ENCODE results near the gene CFL1. TPM values are rescaled to one million over a fixed set of nuclear protein-coding genes. Genes with fewer than 3 reads are reported as not detected.

CFL1 gene
- total and polyA plus RNA-seq, 10 of the 15 experiments (the other 5 are each of a cell fraction or from before 2014, with no cell fraction given): 164 to 2,994 (median 1,500) TPM

DNA sequence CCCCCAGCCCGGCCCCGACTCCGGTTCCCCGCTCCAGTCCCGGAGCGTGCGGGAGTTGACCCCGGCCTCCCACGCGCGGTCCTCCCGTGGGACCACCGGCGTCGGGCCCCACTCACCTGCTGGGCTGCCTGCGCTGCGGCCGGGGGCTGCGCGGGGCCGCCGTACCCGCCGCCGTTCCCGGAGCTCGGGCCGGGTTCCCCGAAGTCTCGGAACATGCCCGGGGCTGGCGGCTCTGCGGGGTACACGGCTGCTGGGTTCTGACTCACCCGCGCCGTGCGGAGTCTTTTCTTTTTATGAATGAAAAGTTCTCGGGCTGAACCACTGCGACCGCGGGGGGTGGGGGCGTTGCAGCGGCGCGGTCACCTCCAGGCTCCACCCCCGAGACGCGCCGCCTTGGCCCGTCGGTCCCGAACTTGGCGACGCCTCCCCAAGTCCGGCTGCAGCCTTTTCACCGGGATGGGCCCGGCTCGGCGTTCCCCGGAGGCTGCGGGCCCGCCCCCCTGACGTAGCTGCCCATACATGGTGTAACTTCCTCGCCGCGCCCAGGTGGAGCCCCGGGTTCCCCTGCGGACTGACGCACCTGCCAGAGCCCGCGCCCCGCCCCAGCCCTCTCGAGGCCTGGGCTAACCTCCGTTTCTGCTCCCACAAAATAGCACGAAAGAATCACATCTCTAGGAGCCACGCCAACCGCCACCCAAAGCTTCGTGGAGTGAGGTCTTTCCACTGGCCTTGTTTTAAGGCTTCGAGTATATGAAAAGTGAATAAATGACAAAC, 42.3 kb upstream of the CFL1 start, which contains the start of gene FOSL1:
Gene FOSL1, minus strand, starts transcription at position 264 of the 774 bp plus-strand sequence. Its CDS starts 49 bp downstream, at position 215.
- 2% methylated on average over 71 of the region's 80 CpGs for WGBS (ENCODE audit: insufficient coverage, insufficient replicate concordance, low lambda C conversion rate, missing lambda C conversion rate)
- Histone ChIP-seq H3K9ac (ENCODE audit: control insufficient read depth, insufficient read depth, low read length) (peak within 1 kb of the TSS; percentile 3), H4K20me1 (ENCODE audit: control insufficient read depth, insufficient read depth) (no peaks in the 10 kb centered on the region), H3K36me3 (ENCODE audit: control insufficient read depth in 2 of 2, insufficient read depth in 2 of 2, low read length in 1 of 2) (no peaks in the 10 kb centered on the region), H3K4me1 (ENCODE audit: control insufficient read depth, insufficient read depth, low read length) (0 out of 2 replicates have a peak, but pooled peaks cover 6% of the 10 kb centered on the region), H3K4me3 (peak within 1 kb of the TSS; percentile 84), H3K27ac (ENCODE audit: control insufficient read depth, insufficient read depth) (peak within 1 kb of the TSS; percentile 9; the same call in 1 of the 2 replicates), H3K9me3 (replicated peaks; ENCODE audit: control insufficient read depth, insufficient read depth, low read length) (no peaks in the 10 kb centered on the region), H3K79me2 (ENCODE audit: control insufficient read depth, insufficient read depth, low read length) (peaks cover 9% of the 10 kb centered on the region), H2AFZ (ENCODE audit: control insufficient read depth, low read depth, low read length) (peak within 1 kb of the TSS; percentile 64), H3K27me3 (replicated peaks in 1 of 2; ENCODE audit: control insufficient read depth in 2 of 2, insufficient read depth in 2 of 2, low read length in 1 of 2) (no peaks in the 10 kb centered on the region; a peak in 1 of 4 replicates), H3K4me2 (ENCODE audit: control insufficient read depth, insufficient read depth) (peak within 1 kb of the TSS; percentile 86)
- no TSS peak for BruUV-seq (replicated peaks)
- SMC1A ChIA-PET (ENCODE audit: uncharacterized antibody, unreplicated experiment): interaction anchor here (0.8 to 5.6 kb wide), 4 partner anchors 11 to 91 kb away, joined by 3 to 47 read pairs (median 5); partner anchors contain the start of genes CCDC85B and FIBP
- RAD21 ChIA-PET (ENCODE audit: unreplicated experiment): interaction anchor here (0.5 to 2.6 kb wide), 4 partner anchors 9 to 199 kb away, joined by 4 to 23 read pairs (median 5); partner anchors contain the start of genes CCDC85B and MUS81
- FAIRE-seq: peak; percentile 56
- DNase-seq (ENCODE audit: low read depth, low spot score): peak; percentile 57
- POLR2A ChIA-PET: interaction anchor here (0.6 to 4.9 kb wide), 6 partner anchors 9 to 226 kb away, joined by 3 to 67 read pairs (median 6); partner anchors contain the start of genes CCDC85B and FIBP
- in situ Hi-C loops (cut with MboI) (no loop called here), intact Hi-C loops (cut with micrococcal nuclease; ENCODE audit: unreplicated experiment) (no loop called here)
- peak; percentile 89 for ATAC-seq
- CTCF ChIA-PET: interaction anchor here (0.6 to 6.5 kb wide), 4 partner anchors 11 to 87 kb away, joined by 3 to 67 read pairs (median 12); partner anchors contain the start of genes CCDC85B and FIBP
- TF ChIP-seq, protein P1, sequence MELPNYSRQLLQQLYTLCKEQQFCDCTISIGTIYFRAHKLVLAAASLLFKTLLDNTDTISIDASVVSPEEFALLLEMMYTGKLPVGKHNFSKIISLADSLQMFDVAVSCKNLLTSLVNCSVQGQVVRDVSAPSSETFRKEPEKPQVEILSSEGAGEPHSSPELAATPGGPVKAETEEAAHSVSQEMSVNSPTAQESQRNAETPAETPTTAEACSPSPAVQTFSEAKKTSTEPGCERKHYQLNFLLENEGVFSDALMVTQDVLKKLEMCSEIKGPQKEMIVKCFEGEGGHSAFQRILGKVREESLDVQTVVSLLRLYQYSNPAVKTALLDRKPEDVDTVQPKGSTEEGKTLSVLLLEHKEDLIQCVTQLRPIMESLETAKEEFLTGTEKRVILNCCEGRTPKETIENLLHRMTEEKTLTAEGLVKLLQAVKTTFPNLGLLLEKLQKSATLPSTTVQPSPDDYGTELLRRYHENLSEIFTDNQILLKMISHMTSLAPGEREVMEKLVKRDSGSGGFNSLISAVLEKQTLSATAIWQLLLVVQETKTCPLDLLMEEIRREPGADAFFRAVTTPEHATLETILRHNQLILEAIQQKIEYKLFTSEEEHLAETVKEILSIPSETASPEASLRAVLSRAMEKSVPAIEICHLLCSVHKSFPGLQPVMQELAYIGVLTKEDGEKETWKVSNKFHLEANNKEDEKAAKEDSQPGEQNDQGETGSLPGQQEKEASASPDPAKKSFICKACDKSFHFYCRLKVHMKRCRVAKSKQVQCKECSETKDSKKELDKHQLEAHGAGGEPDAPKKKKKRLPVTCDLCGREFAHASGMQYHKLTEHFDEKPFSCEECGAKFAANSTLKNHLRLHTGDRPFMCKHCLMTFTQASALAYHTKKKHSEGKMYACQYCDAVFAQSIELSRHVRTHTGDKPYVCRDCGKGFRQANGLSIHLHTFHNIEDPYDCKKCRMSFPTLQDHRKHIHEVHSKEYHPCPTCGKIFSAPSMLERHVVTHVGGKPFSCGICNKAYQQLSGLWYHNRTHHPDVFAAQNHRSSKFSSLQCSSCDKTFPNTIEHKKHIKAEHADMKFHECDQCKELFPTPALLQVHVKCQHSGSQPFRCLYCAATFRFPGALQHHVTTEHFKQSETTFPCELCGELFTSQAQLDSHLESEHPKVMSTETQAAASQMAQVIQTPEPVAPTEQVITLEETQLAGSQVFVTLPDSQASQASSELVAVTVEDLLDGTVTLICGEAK (IDR thresholded peaks at IDR 0.05; ENCODE audit: borderline replicate concordance): no peak
- no peak for TF ChIP-seq FOS (IDR thresholded peaks at IDR 0.05; ENCODE audit: borderline replicate concordance, extremely low read depth, insufficient read length)
- TF ChIP-seq CHD1 (IDR thresholded peaks at IDR 0.05; ENCODE audit: low read depth, low read length): peak; percentile 94; the same call in 1 of the 2 replicates
- TF ChIP-seq EZH2 (IDR thresholded peaks at IDR 0.05; ENCODE audit: borderline replicate concordance, control insufficient read depth, low read depth, low read length): no peak
- TF ChIP-seq TCF7 (IDR thresholded peaks at IDR 0.05; ENCODE audit: borderline replicate concordance): no peak
- TF ChIP-seq, protein P2, sequence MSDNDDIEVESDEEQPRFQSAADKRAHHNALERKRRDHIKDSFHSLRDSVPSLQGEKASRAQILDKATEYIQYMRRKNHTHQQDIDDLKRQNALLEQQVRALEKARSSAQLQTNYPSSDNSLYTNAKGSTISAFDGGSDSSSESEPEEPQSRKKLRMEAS (IDR thresholded peaks at IDR 0.05; ENCODE audit: low read depth, low read length): no peak
- no peak for TF ChIP-seq RAD51 (IDR thresholded peaks at IDR 0.05)
- TF ChIP-seq, protein P3, sequence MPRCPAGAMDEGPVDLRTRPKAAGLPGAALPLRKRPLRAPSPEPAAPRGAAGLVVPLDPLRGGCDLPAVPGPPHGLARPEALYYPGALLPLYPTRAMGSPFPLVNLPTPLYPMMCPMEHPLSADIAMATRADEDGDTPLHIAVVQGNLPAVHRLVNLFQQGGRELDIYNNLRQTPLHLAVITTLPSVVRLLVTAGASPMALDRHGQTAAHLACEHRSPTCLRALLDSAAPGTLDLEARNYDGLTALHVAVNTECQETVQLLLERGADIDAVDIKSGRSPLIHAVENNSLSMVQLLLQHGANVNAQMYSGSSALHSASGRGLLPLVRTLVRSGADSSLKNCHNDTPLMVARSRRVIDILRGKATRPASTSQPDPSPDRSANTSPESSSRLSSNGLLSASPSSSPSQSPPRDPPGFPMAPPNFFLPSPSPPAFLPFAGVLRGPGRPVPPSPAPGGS (IDR thresholded peaks at IDR 0.05; ENCODE audit: borderline replicate concordance, insufficient read depth, low read depth, low read length, poor library complexity, severe bottlenecking): no peak
- no peak for TF ChIP-seq MYB (IDR thresholded peaks at IDR 0.05; ENCODE audit: borderline replicate concordance, low read depth, low read length)
- TF ChIP-seq, protein P4, sequence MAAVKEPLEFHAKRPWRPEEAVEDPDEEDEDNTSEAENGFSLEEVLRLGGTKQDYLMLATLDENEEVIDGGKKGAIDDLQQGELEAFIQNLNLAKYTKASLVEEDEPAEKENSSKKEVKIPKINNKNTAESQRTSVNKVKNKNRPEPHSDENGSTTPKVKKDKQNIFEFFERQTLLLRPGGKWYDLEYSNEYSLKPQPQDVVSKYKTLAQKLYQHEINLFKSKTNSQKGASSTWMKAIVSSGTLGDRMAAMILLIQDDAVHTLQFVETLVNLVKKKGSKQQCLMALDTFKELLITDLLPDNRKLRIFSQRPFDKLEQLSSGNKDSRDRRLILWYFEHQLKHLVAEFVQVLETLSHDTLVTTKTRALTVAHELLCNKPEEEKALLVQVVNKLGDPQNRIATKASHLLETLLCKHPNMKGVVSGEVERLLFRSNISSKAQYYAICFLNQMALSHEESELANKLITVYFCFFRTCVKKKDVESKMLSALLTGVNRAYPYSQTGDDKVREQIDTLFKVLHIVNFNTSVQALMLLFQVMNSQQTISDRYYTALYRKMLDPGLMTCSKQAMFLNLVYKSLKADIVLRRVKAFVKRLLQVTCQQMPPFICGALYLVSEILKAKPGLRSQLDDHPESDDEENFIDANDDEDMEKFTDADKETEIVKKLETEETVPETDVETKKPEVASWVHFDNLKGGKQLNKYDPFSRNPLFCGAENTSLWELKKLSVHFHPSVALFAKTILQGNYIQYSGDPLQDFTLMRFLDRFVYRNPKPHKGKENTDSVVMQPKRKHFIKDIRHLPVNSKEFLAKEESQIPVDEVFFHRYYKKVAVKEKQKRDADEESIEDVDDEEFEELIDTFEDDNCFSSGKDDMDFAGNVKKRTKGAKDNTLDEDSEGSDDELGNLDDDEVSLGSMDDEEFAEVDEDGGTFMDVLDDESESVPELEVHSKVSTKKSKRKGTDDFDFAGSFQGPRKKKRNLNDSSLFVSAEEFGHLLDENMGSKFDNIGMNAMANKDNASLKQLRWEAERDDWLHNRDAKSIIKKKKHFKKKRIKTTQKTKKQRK (IDR thresholded peaks at IDR 0.05; ENCODE audit: low read depth, low read length): no peak

Data from GM12878 (cell line).